ENCODE data around the gene AMACR. TPM values are rescaled to one million over a fixed set of nuclear protein-coding genes. Genes with fewer than 3 reads are reported as not detected.
"Not testable (repeated sequence)": the region's sequence is repeated elsewhere in the genome, so short reads cannot be mapped to it uniquely, and the experiment has no call there.

Gene AMACR
- total RNA-seq, 1 donor from 2014 or later = 9.0 TPM

- DNase-seq = no peak
- TF ChIP-seq, protein P1, sequence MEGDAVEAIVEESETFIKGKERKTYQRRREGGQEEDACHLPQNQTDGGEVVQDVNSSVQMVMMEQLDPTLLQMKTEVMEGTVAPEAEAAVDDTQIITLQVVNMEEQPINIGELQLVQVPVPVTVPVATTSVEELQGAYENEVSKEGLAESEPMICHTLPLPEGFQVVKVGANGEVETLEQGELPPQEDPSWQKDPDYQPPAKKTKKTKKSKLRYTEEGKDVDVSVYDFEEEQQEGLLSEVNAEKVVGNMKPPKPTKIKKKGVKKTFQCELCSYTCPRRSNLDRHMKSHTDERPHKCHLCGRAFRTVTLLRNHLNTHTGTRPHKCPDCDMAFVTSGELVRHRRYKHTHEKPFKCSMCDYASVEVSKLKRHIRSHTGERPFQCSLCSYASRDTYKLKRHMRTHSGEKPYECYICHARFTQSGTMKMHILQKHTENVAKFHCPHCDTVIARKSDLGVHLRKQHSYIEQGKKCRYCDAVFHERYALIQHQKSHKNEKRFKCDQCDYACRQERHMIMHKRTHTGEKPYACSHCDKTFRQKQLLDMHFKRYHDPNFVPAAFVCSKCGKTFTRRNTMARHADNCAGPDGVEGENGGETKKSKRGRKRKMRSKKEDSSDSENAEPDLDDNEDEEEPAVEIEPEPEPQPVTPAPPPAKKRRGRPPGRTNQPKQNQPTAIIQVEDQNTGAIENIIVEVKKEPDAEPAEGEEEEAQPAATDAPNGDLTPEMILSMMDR (IDR thresholded peaks at IDR 0.05; ENCODE audit: partially characterized antibody, unreplicated experiment) = no peak
- Mint-ChIP-seq H3K9me3 (ENCODE audit: unreplicated experiment) (peaks cover 5% of the 10 kb centered on the region), H3K27ac (ENCODE audit: unreplicated experiment) (no peak overlapping the region), H3K4me3 (ENCODE audit: unreplicated experiment) (no peak overlapping the region), H3K27me3 (ENCODE audit: unreplicated experiment) (peaks cover 2% of the 10 kb centered on the region), H3K4me1 (ENCODE audit: low read depth, unreplicated experiment) (peaks cover 9% of the 10 kb centered on the region), H3K36me3 (ENCODE audit: unreplicated experiment) (no peaks in the 10 kb centered on the region)
Observed at GRCh38 chr5:34011536-34011935, 3.7 kb upstream of the AMACR start.

GRCh38 chr5:34010146-34010545 lies 2.3 kb upstream of the AMACR start:
- not testable (repeated sequence) for H3K4me3 Mint-ChIP-seq (ENCODE audit: unreplicated experiment); H3K27me3 Mint-ChIP-seq (ENCODE audit: unreplicated experiment)

GRCh38 chr5:34009610-34010009 lies 1.8 kb upstream of the AMACR start:
- Mint-ChIP-seq H3K27me3 (ENCODE audit: unreplicated experiment) (peaks cover 4% of the 10 kb centered on the region), H3K36me3 (ENCODE audit: unreplicated experiment) (no peaks in the 10 kb centered on the region), H3K4me3 (ENCODE audit: unreplicated experiment) (no peak overlapping the region), H3K4me1 (ENCODE audit: low read depth, unreplicated experiment) (peaks cover 9% of the 10 kb centered on the region), H3K27ac (ENCODE audit: unreplicated experiment) (no peak overlapping the region), H3K9me3 (ENCODE audit: unreplicated experiment) (peaks cover 5% of the 10 kb centered on the region)
- TF ChIP-seq, protein P1 (IDR thresholded peaks at IDR 0.05; ENCODE audit: partially characterized antibody, unreplicated experiment) = no peak
- DNase-seq = no peak

More at GRCh38 chr5:34010146-34010545, 2.3 kb upstream of the AMACR start:
- not testable (repeated sequence) for H3K27ac Mint-ChIP-seq (ENCODE audit: unreplicated experiment); DNase-seq; H3K36me3 Mint-ChIP-seq (ENCODE audit: unreplicated experiment); H3K4me1 Mint-ChIP-seq (ENCODE audit: low read depth, unreplicated experiment); H3K9me3 Mint-ChIP-seq (ENCODE audit: unreplicated experiment)

DNA sequence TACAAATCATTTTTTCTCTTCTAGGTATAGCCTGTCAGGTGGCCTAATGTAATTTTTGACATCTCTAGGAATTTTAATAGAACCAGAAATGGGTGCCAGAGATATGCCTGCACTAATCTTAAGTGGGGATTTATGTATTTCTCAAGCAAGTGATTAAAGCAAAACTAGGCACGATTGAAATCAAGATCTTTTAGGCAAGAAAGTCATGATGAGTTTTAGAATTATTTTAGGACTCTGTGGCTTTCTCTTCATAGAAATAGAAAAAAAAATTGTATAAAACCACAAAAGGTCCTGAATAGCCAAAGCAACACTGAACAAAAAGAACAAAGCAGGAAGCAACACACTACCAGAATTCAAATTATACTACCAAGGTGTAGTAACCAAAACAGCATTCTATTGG lies 952 bp upstream of the AMACR start:
- peaks cover 4% of the 10 kb centered on the region for H3K27me3 Mint-ChIP-seq (ENCODE audit: unreplicated experiment)
- peaks cover 5% of the 10 kb centered on the region for H3K9me3 Mint-ChIP-seq (ENCODE audit: unreplicated experiment)
- DNase-seq = no peak
- TF ChIP-seq, protein P1 (IDR thresholded peaks at IDR 0.05; ENCODE audit: partially characterized antibody, unreplicated experiment) = no peak
- H3K36me3 Mint-ChIP-seq (ENCODE audit: unreplicated experiment) = peaks cover 1% of the 10 kb centered on the region
- H3K4me3 Mint-ChIP-seq (ENCODE audit: unreplicated experiment) = peak overlapping the region; percentile 89
- peaks cover 9% of the 10 kb centered on the region for H3K4me1 Mint-ChIP-seq (ENCODE audit: low read depth, unreplicated experiment)
- peak overlapping the region; percentile 97 for H3K27ac Mint-ChIP-seq (ENCODE audit: unreplicated experiment)

DNA sequence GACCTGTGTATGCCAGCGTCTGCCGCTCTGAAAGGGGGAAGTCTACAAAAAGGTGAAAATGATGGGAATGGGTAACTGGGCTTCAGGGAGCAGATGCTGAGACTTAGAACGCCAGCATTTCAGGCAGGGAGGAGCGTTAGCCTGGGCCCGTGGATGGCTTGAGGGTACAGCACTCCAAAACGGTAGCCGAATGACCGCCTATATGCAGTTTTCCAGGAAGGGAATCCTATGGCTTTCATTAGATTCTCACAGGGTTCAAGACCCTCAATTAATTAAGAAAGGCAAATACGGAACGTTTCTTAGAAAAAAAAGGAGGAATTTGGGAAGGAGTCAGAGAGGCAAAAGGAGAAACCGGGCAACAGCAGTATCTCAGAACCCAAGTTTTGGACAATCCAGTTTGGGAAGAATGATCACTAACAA lies 639 bp downstream of the AMACR start:
- H3K4me3 Mint-ChIP-seq (ENCODE audit: unreplicated experiment) = peak overlapping the region; percentile 96
- TF ChIP-seq, protein P1 (IDR thresholded peaks at IDR 0.05; ENCODE audit: partially characterized antibody, unreplicated experiment) = no peak
- no peak for DNase-seq
- peaks cover 5% of the 10 kb centered on the region for H3K9me3 Mint-ChIP-seq (ENCODE audit: unreplicated experiment)
- peaks cover 6% of the 10 kb centered on the region for H3K36me3 Mint-ChIP-seq (ENCODE audit: unreplicated experiment)
- peak overlapping the region; percentile 91 for H3K27ac Mint-ChIP-seq (ENCODE audit: unreplicated experiment)
- peaks cover 9% of the 10 kb centered on the region for H3K4me1 Mint-ChIP-seq (ENCODE audit: low read depth, unreplicated experiment)
- peaks cover 4% of the 10 kb centered on the region for H3K27me3 Mint-ChIP-seq (ENCODE audit: unreplicated experiment)

All from glutamatergic neuron (in vitro differentiated cells).